ENCODE results near the gene TXNDC8.

- no peak for TF ChIP-seq POLR2A (IDR thresholded peaks at IDR 0.05)
- TF ChIP-seq CTCF (IDR thresholded peaks at IDR 0.05): no peak
Observed at GRCh38 chr9:110364451-110364850, 26.8 kb upstream of the TXNDC8 start.

Measured in uterus (tissue), 2 donors.